WI38 (cell line): Measurements from ENCODE around the gene C19orf81.

Source experiments
- H3K4me3 ChIP-seq: 2 replicates; pipeline ENCODE4 v1.5.1; 2011; ENCODE audit warnings: low read depth, mild to moderate bottlenecking, control low read depth, low read length
- CTCF ChIP-seq: IDR thresholded peaks from 2 replicates; pipeline ENCODE4 v1.5.1; 2012; ENCODE audit warnings: low read depth, mild to moderate bottlenecking, control low read depth, low read length

C19orf81 gene

DNA sequence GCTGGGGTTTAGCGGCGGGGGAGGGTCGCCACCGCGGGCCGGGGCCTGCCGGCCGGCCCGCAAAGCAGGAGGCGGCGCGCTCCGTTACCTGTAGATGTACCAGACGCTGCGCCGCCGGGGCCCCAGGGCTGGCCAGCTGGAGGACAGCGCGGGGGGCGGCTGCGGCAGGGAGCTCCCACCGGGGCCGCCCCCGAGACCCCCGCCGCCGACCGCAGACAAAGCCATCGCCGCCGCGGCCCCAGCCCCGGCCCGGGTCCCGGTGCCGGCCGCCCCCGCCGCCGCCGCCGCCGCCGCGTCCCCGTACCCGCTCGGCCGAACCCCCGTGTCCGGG lies 45.5 kb downstream of the C19orf81 start:
- H3K4me3 ChIP-seq = no peak overlapping the region
- TF ChIP-seq CTCF = no peak

- no peak overlapping the region for H3K4me3 ChIP-seq
- TF ChIP-seq CTCF = no peak
Measured at GRCh38 chr19:50695251-50696093, 46.2 kb downstream of the C19orf81 start.

DNA sequence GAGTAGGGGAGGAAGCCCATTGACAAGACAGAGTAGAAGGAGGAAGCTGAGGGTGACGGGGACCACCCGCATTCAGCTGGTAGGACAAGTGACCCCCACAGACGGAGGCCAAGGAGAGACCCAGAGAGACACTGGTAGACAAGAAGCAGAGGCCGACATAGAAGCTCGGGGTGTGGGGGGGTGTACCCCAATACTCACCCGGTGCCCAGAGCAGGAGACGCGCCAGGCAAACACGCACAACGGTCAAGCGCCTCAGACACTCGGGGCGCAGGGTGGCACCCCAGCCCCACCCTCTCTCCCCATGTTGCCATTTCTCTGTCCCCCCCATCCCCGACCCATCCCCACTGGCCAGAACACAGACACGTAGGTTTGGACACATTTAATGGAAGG lies 46.8 kb downstream of the C19orf81 start:
- TF ChIP-seq CTCF = no peak
- H3K4me3 ChIP-seq = no peak overlapping the region

DNA sequence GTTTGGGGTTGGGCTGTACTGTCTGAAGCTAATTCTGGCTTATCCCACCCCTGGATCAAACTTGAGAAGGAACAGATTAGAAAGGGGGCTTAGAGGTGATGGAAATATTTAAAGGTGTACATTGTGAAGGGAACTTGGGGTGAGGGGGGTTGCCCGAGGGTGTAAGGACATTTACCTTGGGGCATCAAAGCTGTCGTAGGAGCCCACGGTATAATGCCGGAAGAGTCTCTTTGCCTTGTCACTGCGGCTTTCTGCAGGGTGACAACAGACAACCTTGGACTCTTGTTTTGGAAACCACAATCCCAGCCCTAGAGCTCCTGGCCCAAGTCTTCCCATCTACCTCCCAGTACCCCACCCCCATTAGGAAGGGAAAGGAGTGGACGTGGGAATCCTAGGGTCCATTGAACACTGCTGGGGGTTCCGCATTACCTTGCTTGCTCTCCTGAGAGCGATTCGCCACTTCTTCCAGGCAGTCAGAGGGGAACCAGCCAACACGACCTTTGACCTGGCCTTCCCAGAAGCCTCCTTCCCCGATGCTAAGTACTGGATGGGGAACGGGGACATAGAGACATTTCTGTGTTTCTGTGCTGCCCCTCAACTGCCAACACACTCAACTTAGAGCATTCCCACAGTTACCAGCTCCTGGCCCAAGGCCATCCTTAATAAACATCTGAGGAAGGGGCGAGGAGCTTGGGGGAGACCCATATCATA lies 48.3 kb downstream of the C19orf81 start:
- H3K4me3 ChIP-seq = no peak overlapping the region

DNA sequence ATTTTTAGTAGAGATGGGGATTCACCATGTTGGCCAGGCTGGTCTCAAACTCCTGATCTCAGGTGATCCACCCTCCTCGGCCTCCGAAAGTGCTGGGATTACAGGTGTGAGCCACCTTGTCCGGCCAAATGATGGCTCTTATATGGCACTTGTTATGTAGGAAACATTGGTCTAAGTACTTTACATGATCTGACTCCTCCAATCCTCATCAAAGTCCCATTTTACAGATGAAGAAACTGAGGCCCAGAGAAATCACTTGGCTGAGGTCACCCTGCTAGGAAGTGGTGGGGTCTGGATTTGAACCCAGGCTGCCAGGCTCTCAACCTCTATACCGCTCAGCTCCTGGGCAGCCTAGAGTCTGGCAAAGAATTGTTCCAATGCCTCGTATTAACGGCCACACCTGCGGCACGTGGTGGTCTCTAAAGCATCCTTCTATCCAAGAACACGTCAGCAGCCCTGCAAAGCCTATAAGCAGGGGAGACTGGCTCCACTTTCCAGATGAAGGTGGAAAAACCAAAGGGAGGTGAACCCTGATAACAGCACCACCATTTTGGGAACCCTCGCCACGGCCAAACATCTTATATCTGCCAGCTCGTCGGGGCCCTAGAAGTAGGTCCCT lies 52.2 kb downstream of the C19orf81 start:
- no peak for TF ChIP-seq CTCF
- H3K4me3 ChIP-seq = no peak overlapping the region

More for the DNA sequence above, 48.3 kb downstream of the C19orf81 start:
- TF ChIP-seq CTCF = no peak

DNA sequence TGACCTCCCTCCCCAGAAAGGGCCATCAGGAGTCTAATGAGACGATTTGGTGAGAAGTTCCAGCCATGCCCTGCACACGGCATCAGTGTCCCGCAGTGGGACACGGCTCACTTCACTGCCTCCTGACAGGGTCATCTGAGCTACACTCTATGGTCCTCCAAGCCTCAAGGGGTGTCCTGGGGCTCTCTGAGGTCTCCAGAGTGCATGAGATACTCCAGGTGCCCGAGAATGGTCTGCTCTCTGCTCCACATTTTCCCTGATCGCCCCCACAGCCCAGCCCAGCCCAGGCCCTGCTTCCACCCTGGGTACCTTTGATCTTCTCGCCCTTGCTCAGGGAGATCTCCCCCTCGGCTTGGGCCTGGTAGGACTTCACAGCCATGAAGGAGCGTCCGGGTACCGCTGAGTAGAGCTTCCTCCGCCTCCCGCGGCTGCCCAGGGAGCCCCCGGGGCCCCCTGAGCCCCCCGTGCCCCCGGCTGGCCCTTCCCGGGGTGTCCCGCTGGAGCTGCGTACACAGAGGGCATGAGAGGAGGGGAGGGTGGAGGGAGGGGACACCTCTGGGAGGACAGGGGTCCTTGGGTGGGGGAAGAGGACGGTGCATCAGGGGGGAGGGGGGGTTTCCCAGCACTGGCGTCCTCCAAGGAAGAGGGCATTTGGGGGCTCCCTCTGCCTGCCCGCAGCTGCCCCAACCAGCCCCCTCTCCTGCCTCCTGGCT lies 53.1 kb downstream of the C19orf81 start:
- no peak overlapping the region for H3K4me3 ChIP-seq
- no peak for TF ChIP-seq CTCF
